ENCODE data around the gene ADARB1. TPM values are rescaled to one million over a fixed set of nuclear protein-coding genes. Genes with fewer than 3 reads are reported as not detected.

The ADARB1 gene
- total RNA-seq, 4 donors from 2014 or later = 107 to 231 (median 201) TPM

- H3K27me3 ChIP-seq = peaks cover 0 to 9% (median 0%) of the 10 kb centered on the region in 4 donors
- H3K4me3 ChIP-seq = peak overlapping the region; percentile 28 to 51 (median 36)
- intact Hi-C loops (cut with DNase I) = no loop called here
- DNase-seq (ENCODE audit: extremely low spot score) = peak; percentile 90
- TF ChIP-seq POLR2A (IDR thresholded peaks at IDR 0.05; ENCODE audit: low read depth) = no peak
- no peak for TF ChIP-seq EP300 (IDR thresholded peaks at IDR 0.05)
- TF ChIP-seq CTCF (IDR thresholded peaks at IDR 0.05) = no peak
- TF ChIP-seq POLR2AphosphoS5 (IDR thresholded peaks at IDR 0.05) = no peak
- peaks cover 0 to 4% (median 2%) of the 10 kb centered on the region in 4 donors for H3K9me3 ChIP-seq
- 48% methylated on average over 11 of the region's 14 CpGs for WGBS
- peak overlapping the region in 2 of 4 donors; percentile 21 to 31 for H3K27ac ChIP-seq (replicated peaks in 1 of 4)
- peaks cover 8 to 11% (median 11%) of the 10 kb centered on the region in 4 donors for H3K4me1 ChIP-seq
- H3K36me3 ChIP-seq = no peaks in the 10 kb centered on the region
These were observed 174.6 kb downstream of the ADARB1 start for GRCh38 chr21:45248893-45249381.

- 99% methylated on average over 4 of the region's 6 CpGs for WGBS
- TF ChIP-seq CTCF (IDR thresholded peaks at IDR 0.05) (no peak), EP300 (IDR thresholded peaks at IDR 0.05) (no peak), POLR2AphosphoS5 (IDR thresholded peaks at IDR 0.05) (no peak), POLR2A (IDR thresholded peaks at IDR 0.05; ENCODE audit: low read depth) (no peak)
- no peaks in the 10 kb centered on the region for H3K9me3 ChIP-seq
- H3K27ac ChIP-seq (replicated peaks in 1 of 4) = no peak overlapping the region
- H3K27me3 ChIP-seq = peaks cover 0 to 15% (median 2%) of the 10 kb centered on the region in 4 donors
- peaks cover 8 to 11% (median 11%) of the 10 kb centered on the region in 4 donors for H3K4me1 ChIP-seq
- no peak for DNase-seq (ENCODE audit: extremely low spot score)
- H3K4me3 ChIP-seq = no peak overlapping the region
- intact Hi-C loops (cut with DNase I) = no loop called here
- H3K36me3 ChIP-seq = no peaks in the 10 kb centered on the region
These were observed 175.2 kb downstream of the ADARB1 start for GRCh38 chr21:45249626-45250025.

GRCh38 chr21:45250272-45250671 lies 175.9 kb downstream of the ADARB1 start:
- TF ChIP-seq POLR2AphosphoS5 (IDR thresholded peaks at IDR 0.05) (no peak), POLR2A (IDR thresholded peaks at IDR 0.05; ENCODE audit: low read depth) (no peak), CTCF (IDR thresholded peaks at IDR 0.05) (no peak), EP300 (IDR thresholded peaks at IDR 0.05) (no peak)
- intact Hi-C loops (cut with DNase I) = no loop called here
- peaks cover 8 to 11% (median 11%) of the 10 kb centered on the region in 4 donors for H3K4me1 ChIP-seq
- 88% methylated on average over 3 of the region's 3 CpGs for WGBS
- no peaks in the 10 kb centered on the region for H3K9me3 ChIP-seq
- H3K4me3 ChIP-seq = no peak overlapping the region
- no peak for DNase-seq (ENCODE audit: extremely low spot score)
- peaks cover 0 to 15% (median 4%) of the 10 kb centered on the region in 4 donors for H3K27me3 ChIP-seq
- no peak overlapping the region for H3K27ac ChIP-seq (replicated peaks in 1 of 4)
- no peaks in the 10 kb centered on the region for H3K36me3 ChIP-seq

- intact Hi-C loops (cut with DNase I) = no loop called here
- H3K36me3 ChIP-seq = no peaks in the 10 kb centered on the region
- 83% methylated on average over 14 of the region's 14 CpGs for WGBS
- H3K4me3 ChIP-seq = no peak overlapping the region
- DNase-seq (ENCODE audit: extremely low spot score) = no peak
- H3K27me3 ChIP-seq = peaks cover 0 to 22% (median 4%) of the 10 kb centered on the region in 4 donors
- no peak for TF ChIP-seq CTCF (IDR thresholded peaks at IDR 0.05)
- no peak for TF ChIP-seq EP300 (IDR thresholded peaks at IDR 0.05)
- TF ChIP-seq POLR2A (IDR thresholded peaks at IDR 0.05; ENCODE audit: low read depth) = no peak
- no peak for TF ChIP-seq POLR2AphosphoS5 (IDR thresholded peaks at IDR 0.05)
- H3K4me1 ChIP-seq = peaks cover 8 to 11% (median 11%) of the 10 kb centered on the region in 4 donors
- no peaks in the 10 kb centered on the region for H3K9me3 ChIP-seq
- no peak overlapping the region for H3K27ac ChIP-seq (replicated peaks in 1 of 4)
These were observed 176.7 kb downstream of the ADARB1 start for GRCh38 chr21:45250914-45251634.
